Activated naive CD4-positive, alpha-beta T cell treated with anti-CD3 and anti-CD28 coated beads, Interleukin-2, amount 50 U/mL, for 72 hours (primary cell): ENCODE results near the gene AATK. TPM values are rescaled to one million over a fixed set of nuclear protein-coding genes. Genes with fewer than 3 reads are reported as not detected.

Source experiments
- ATAC-seq, 2 donors: fragments of 150-1000 bp; cut with Tn5 transposase; 2 replicates each; pipeline ENCODE4 v1.10.0; 2021; ENCODE audit warnings: mild to moderate bottlenecking in 2 of 2, moderate library complexity in 2 of 2
- DNase-seq, 2 donors: peaks; one replicate each; pipeline ENCODE4 v3.0.0; 2021 to 2022; ENCODE audit warnings: low spot score in 2 of 2
- H3K27ac Mint-ChIP-seq, 2 donors: one replicate each; pipeline ENCODE4 v1.8.0; 2022; ENCODE audit warnings: mild to moderate bottlenecking in 2 of 2, mixed read lengths in 2 of 2
- H3K36me3 Mint-ChIP-seq, 2 donors: one replicate each; pipeline ENCODE4 v1.8.0; 2022; ENCODE audit warnings: mixed read lengths in 2 of 2
- H3K9me3 Mint-ChIP-seq, 2 donors: one replicate each; pipeline ENCODE4 v1.8.0; 2022; ENCODE audit warnings: mixed read lengths in 2 of 2
- total RNA-seq, 2 donors: library from RNA; stranded (reverse); gene quantifications; one replicate each; pipeline ENCODE4 v1.2.3, GENCODE V29; 2022

The AATK gene
- total RNA-seq, 2 donors from 2014 or later, result 0.30 to 0.72 TPM

DNA sequence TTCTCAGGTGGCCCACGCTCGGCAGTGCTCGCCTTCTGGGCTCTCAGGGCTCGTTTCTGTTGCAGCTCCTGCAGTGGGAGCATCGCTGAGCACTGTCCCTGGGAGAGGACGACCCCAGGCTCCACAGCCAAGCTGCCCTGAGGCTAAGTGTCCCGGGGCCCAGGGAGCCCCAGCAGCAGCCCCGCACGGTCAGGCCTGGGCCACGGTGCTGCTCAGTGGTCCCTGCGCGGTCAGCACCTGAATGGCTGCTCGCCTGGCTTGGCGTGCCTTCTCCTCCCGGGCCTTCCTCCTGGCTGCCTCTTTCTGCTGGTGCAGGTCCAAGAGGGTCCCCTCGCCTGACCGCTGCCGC, 33.4 kb upstream of the AATK start:
- DNase-seq, result no peak
- H3K9me3 Mint-ChIP-seq, result no peaks in the 10 kb centered on the region
- no peak overlapping the region for H3K27ac Mint-ChIP-seq
- ATAC-seq, result no peak
- no peaks in the 10 kb centered on the region for H3K36me3 Mint-ChIP-seq

DNA sequence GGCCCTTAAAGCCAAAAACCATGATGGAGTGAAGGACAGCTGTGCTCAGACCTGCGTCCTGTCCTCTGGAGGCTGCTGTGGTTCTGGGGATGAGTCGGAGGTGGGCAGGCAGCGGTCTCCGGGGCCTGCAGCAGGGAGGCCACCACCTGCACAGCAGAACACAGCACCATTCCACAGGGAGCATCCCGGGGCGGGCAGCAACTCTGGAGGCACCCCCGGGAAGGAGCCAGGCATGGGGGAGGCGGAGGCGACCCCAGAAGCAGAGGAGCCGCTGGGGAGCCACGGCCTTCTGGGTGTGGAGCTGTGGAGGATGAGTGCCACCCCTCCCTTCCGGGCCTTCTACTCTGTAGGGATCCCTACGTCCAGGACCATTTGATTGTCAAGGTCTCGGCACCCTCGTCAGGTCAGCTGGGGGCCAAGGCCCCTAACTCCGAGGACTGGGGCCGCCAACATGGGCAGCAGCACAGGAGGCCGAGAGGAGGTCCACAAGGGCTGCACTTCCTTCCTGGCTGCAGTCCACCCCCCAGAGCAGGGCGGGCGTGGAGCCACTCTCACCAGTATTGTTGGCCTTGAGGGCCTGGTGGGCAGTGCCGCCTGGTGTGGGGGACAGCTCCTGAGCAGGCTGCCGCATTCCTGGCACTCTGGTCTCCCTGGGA, 32.9 kb upstream of the AATK start:
- H3K27ac Mint-ChIP-seq, result peak overlapping the region in 1 of 2 donors; percentile 4
- H3K9me3 Mint-ChIP-seq, result no peaks in the 10 kb centered on the region
- no peak for ATAC-seq
- H3K36me3 Mint-ChIP-seq, result no peaks in the 10 kb centered on the region
- no peak for DNase-seq

DNA sequence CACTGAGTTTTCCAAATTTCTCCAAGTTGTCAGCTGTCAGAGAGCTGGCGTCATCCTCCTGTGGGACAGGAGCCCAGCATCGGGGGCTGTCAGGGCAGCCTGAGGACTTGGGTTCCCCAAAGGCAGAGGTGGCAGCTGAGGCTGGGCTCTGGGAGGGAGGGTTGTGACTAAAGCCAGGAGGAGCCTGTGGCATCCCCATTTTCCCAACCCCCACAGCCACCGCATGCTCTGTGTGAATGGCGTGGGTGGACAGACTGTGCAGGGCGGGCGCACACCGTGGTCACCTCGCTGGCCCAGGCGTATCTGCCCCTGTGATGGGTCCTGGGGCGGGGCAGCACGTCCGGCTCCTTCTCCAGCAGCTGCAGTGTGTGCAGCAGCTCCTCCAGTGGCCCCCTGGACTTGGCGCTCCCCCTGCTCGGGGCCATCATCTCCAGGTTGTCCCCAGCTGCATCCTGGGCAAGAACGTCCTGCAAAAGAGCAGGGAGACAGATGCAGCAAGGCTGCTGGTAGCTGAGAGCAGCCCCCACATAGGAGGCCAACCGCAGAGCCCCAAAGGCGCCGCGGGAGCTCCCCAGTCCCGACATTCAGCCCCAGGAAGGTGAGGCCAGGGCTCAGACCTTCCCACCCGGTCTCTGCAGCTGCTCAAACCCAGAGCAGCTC, 31.9 kb upstream of the AATK start:
- DNase-seq (no peak), ATAC-seq (no peak)
- Mint-ChIP-seq H3K36me3 (no peaks in the 10 kb centered on the region), H3K27ac (no peak overlapping the region), H3K9me3 (no peaks in the 10 kb centered on the region)

DNA sequence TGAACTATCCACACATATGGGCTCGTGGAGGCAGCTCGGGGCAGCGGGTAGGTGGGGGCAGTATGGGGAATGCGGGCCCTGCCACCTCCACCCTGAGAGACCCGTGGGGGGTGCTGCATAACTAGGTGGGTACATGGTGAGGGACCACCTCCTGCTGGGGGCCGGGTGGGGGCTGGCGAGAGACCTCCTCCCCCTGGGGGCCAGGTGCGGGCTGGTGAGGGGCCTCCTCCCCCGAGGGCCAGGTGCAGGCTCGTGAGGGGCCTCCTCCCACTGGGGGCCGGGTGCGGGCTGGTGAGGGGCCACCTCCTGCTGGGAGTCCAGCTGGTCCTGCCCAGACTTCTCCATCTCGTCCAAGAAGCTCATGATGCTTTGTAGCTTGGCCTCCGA, 31.4 kb upstream of the AATK start:
- H3K36me3 Mint-ChIP-seq, result no peaks in the 10 kb centered on the region
- no peak for ATAC-seq
- no peak for DNase-seq
- H3K9me3 Mint-ChIP-seq, result no peaks in the 10 kb centered on the region
- H3K27ac Mint-ChIP-seq, result no peak overlapping the region

DNA sequence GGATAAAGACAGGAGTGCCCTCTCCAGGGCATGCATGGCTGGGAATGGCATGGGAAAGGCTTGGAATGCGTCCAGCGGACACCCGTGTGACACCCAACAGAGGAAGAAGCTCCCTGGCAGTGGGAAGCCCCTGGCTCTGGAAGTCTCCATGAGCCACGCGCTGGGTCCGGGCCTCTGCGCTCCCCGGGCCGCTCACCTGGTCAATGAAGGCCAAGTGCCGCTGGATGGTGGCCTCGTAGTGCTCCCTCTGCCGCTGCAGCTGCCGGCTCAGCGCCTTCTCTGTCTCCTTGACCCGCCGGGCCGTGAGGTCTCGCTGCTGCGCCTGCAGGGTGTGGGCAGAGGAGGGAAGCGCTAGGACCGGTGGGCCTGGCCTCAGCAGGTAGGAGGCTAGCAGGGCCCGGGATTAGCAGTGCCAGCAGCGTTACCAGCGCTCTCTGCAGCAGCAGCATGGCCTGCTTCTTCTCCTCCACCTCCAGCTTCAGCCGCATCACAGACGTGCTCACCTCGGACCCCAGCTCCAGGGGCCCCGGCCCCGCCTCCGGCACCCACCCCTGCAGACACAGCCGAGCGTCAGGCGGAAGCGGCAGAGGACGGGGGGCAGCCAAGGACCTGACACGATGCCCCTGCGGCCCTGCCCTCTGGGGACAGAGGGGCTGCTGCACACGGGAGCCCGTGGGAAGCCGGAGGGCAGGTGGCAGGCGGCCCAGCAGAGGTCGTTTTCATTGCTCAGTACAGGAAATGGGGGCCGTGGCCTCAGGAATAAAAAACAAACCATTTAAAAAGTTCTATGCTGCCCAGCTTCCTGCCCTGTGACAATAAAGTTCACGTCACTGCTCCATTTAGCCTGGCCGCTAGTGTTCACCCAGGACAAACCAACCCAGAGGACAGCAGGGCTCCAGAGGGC, 30.7 kb upstream of the AATK start:
- no peak for ATAC-seq
- H3K27ac Mint-ChIP-seq, result no peak overlapping the region
- no peak for DNase-seq
- H3K36me3 Mint-ChIP-seq, result no peaks in the 10 kb centered on the region
- H3K9me3 Mint-ChIP-seq, result no peaks in the 10 kb centered on the region

DNA sequence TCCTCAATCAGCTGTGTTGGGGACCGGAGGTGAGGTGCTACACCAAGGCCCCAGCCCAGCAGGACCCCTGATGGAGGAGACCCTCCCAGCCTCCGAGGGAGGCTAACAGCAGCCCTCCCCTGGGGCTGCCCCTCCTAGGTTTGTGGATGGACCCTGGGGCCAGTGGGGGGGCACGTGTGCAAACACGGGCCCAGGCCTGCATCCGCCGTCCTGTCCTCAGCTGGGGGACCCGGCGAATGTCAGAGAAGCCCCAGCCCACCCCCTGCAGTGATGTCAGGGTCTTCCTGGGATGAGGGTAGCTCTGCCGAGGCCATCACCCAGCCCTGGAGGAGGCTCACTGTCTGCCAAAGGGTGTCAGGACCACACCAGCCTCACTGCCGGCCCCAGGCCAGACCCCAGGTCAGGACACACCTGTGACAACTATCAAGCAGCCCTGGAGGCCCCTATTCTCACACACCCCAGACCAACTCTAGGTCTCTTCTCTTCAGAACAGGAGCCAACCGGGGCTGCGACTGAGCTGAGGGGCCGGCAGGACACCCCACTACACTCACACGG, 30.0 kb upstream of the AATK start:
- no peaks in the 10 kb centered on the region for H3K36me3 Mint-ChIP-seq
- H3K27ac Mint-ChIP-seq, result no peak overlapping the region
- DNase-seq, result no peak
- no peaks in the 10 kb centered on the region for H3K9me3 Mint-ChIP-seq
- ATAC-seq, result no peak

DNA sequence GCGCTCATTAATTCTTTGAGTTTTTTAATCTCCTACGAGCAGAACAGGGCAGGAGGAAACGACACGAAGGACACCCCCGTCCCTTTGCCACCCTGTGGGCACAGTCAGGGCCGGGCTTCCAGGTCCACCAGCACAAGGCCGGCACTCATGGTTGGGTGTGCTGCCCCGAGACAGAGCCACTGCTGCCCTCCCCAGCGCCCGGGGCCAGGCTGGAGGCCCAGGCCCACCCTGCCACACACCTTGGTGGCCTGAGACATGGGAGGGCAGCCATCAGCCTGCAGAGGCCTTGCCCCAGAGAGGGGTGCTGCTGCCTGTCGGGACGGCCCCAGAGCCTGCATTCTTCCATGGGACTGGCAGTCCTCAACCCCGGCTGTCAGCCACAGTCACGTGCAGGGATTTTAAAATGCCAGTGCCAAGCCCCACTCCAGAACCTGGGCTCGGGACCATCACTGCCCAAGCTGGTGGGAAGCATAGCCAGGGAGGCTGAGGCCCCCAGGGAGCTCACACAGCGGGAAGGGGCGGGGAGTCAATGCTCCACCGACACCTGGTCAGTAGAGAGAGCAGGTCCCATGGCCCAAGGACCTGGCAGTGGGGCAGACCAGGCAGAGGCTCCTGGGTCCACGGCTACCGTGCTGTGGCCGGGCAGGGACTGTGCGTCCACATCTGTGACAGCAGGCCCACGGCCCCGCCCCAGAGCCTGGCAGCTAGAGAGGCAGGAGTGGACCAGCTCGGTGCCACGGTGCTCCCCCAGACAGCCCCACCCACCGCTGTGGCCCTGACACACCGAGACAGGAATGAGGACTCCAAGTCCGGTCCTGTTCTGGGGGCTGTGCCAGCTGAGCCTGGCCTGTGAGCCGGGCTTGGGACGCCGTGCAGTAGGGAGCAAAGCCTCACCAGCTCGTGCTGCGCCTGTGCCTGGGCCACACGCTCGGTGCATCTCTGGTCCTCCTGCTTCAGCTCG, 29.2 kb upstream of the AATK start:
- H3K36me3 Mint-ChIP-seq, result no peaks in the 10 kb centered on the region
- no peaks in the 10 kb centered on the region for H3K9me3 Mint-ChIP-seq
- no peak overlapping the region for H3K27ac Mint-ChIP-seq
- DNase-seq, result no peak
- ATAC-seq, result no peak

DNA sequence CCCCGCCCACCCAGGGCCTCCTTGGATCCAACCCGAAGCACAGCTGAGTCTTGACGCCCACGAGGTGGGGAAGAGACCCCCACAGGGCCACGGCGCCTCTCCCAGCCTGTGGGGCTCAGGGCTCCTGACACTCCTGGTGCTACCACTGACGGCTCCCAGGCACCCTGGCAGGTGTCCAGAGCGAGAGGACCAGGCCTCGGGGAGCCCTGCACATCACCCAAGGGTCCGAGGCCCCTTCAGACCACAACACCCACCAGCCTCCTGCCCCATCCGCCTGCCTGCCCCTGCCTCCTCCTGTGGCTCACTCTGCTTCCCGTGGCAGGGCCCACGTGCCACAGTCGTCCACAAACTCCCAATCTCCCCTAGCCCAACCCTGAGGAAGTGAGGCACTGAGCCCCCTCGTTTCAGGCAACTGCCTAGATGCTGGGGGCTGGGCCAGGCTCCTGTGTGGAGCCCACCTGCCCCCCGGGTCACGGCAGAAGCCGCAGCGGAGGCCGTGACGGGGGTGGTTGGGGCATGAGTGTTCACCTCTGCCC, 28.3 kb upstream of the AATK start:
- DNase-seq (no peak), ATAC-seq (no peak)
- Mint-ChIP-seq H3K36me3 (no peaks in the 10 kb centered on the region), H3K27ac (no peak overlapping the region), H3K9me3 (no peaks in the 10 kb centered on the region)

DNA sequence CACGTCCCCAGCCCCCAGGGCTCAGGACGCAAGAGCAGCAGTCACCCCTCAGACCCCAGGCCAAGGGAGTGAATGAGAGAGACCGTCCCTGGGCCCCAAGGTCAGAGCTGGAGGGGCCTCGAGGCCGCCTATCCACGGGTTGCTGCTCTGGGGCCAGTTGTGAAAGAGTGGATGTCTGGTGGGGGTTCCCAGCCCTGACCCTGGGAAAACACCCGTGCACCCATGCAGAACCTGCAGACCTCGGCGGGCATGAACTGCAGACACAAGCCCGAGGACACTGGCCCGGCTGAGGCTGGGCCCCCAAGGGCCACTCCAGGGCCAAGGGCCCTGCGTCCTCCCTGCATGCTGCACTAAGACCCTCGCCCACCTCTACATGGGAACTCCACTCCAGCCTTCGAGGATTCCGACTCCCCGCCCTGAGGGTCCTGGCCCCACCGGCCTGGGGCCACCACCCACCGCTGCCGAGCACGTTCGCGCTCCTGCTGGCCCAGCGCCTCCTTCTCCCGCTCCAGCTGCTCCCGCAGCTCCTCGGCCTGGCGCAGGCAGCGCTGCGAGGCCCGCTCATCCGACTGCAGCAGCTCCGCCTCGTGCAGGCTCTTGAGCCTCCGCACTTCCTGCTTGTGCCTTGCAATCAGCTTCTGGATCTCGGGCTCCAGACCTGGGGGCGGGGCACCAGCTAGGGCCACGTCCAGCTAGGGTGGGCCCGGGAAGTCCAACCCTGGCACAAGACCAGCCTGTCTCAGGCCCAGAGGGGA, 27.6 kb upstream of the AATK start:
- H3K9me3 Mint-ChIP-seq, result no peaks in the 10 kb centered on the region
- no peak for DNase-seq
- ATAC-seq, result no peak
- no peaks in the 10 kb centered on the region for H3K36me3 Mint-ChIP-seq
- no peak overlapping the region for H3K27ac Mint-ChIP-seq

DNA sequence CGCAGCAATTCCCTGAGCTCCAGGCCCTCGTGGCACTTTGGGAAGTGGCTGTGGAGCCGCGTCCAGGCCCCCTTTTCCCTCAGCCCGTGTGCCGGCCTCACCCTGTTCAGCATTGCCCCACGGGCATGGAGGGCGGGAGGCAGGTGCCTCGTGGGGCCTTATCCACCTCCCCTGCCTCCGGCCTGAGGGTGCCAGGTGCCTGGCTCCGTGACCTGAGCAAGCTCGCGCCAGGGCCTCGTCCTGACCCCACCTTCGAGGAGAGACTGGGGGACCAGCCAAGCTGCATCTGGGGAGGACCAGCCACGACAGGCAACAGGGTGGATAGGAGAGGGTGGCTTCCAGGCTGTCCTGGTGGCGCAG, 27.0 kb upstream of the AATK start:
- no peak for DNase-seq
- no peaks in the 10 kb centered on the region for H3K36me3 Mint-ChIP-seq
- H3K9me3 Mint-ChIP-seq, result no peaks in the 10 kb centered on the region
- no peak overlapping the region for H3K27ac Mint-ChIP-seq
- no peak for ATAC-seq

DNA sequence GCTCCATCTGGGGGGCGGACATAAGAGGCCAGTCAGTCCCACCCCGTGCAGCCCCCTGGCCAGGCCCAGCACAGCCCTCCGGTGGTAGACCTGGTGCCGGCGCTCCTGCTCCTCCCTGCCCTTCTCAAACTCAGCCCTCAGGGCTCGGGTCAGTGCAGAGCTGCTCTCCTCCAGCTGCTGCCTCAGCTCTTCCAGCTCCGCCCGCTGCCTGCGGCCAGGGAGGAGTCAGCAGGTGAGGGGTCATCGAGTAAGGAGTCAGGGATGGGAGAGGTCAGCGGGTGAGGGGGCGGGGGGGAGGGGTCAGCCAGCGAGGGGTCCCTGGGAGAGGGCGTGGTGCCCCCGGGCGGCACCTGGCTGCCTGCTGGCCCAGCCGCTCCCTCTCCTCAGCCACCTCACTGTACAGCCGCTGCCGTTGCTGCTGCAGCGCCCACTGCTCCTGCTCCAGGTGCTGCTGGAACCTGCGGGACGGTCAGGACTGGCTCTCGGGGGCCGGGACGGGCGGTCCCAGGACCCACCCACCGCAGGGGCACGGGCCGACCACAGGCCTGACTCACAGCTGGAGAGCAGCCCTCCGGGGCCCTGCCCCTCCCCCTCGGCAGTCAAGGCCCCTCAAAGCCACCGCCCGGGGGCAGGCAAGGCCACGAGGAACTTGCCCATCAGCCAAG, 26.5 kb upstream of the AATK start:
- H3K9me3 Mint-ChIP-seq, result no peaks in the 10 kb centered on the region
- no peak for ATAC-seq
- no peaks in the 10 kb centered on the region for H3K36me3 Mint-ChIP-seq

DNA sequence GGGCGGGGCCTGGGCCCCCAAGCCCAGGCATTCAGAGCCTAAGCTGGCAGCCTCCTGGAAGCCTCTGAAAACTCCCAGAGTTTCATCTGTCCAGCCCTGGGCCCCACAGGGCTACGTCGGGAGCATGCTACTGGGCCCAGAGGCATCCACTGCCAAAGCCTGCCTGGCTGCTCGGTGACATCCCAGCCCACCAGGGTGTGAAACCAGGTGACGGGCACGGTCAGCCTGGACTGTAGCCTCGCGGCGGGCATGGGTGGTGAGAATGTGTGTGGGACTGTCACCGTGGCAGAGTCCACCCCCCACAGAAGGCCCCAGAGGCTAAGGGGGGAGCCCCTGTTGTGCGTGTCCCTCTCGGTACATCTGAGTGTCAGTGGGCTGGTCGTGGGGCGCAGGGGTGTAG, 25.6 kb upstream of the AATK start:
- ATAC-seq (no peak), DNase-seq (no peak)
- Mint-ChIP-seq H3K9me3 (no peaks in the 10 kb centered on the region), H3K36me3 (no peaks in the 10 kb centered on the region), H3K27ac (no peak overlapping the region)

More for the DNA sequence above, 26.5 kb upstream of the AATK start:
- H3K27ac Mint-ChIP-seq, result no peak overlapping the region
- no peak for DNase-seq

DNA sequence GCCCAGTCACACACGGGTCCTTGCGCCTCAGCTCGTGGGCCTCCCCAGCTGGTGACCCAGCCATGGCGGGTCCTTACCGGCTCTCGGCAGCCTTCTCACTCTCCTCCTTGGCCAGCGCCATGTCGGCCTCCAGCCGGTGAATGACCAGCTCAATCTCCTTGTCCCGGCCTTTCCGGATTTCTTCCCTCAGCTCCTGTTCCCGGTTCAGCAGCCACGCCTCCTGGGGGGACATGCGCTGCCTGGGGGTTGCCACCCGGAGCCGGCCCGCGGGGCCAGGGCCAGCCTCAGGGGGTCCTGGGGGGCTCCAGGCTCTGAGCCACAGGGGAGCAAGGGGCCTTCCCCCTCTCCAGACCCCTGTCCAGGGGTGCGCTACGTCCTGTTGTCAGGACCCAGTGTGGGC, 25.1 kb upstream of the AATK start:
- no peaks in the 10 kb centered on the region for H3K36me3 Mint-ChIP-seq
- no peaks in the 10 kb centered on the region for H3K9me3 Mint-ChIP-seq
- ATAC-seq (no peak), DNase-seq (no peak)
- H3K27ac Mint-ChIP-seq, result no peak overlapping the region

DNA sequence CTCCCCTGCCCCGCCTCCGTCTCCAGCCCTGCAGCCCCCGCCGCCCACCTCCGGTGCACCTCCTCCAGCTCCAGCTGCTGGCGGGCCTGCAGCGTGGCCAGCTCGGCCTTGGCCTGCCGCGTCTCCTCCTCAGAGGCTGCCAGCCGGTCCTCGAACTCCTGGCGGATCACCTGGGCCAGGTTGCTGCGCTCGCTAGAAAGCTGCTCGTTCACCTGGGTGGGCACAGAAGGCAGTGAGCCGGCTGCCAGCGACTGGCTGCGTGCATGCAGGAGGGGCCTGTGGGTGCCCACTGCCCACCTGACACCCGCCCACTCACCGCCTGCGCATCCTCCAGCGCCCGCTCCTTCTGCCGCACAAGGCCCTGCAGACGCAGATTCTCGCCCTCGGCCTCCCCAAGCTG, 24.6 kb upstream of the AATK start:
- no peak for ATAC-seq
- H3K27ac Mint-ChIP-seq, result no peak overlapping the region
- no peaks in the 10 kb centered on the region for H3K36me3 Mint-ChIP-seq
- H3K9me3 Mint-ChIP-seq, result no peaks in the 10 kb centered on the region
- no peak for DNase-seq
